ENCODE results near the gene PSMD9.

Gene PSMD9

GRCh38 chr12:121898287-121898686 is 9.7 kb downstream of the PSMD9 start:
- peaks cover 4% of the 10 kb centered on the region; the same call in 1 of the 2 replicates for H3F3A ChIP-seq (ENCODE audit: insufficient read depth, low read length)
- H3K4me3 ChIP-seq (ENCODE audit: low read depth, low read length, poor library complexity, severe bottlenecking): no peak overlapping the region
- H3K79me2 ChIP-seq (ENCODE audit: insufficient read depth, low read length): no peaks in the 10 kb centered on the region
- H4K20me1 ChIP-seq (ENCODE audit: insufficient read depth, low read length): no peaks in the 10 kb centered on the region
- H2AFZ ChIP-seq (ENCODE audit: low read length): no peak overlapping the region
- no peak overlapping the region for H3K9ac ChIP-seq (ENCODE audit: low read length)
- H3K27ac ChIP-seq (ENCODE audit: low read depth, low read length, poor library complexity, severe bottlenecking): no peak overlapping the region
- no peaks in the 10 kb centered on the region for H3K9me3 ChIP-seq (ENCODE audit: low read length)
- no peaks in the 10 kb centered on the region for H3K9me2 ChIP-seq (ENCODE audit: low read depth, low read length)
- H3K4me2 ChIP-seq (ENCODE audit: low read length): no peak overlapping the region
- H3K4me1 ChIP-seq (ENCODE audit: insufficient read depth, low read length, severe bottlenecking): peaks cover 14% of the 10 kb centered on the region
- peaks cover 76% of the 10 kb centered on the region for H3K36me3 ChIP-seq (ENCODE audit: insufficient read depth, low read length)
- TF ChIP-seq EZH2 (IDR thresholded peaks at IDR 0.05; ENCODE audit: borderline replicate concordance, low read length) (no peak), CTCF (IDR thresholded peaks at IDR 0.05; ENCODE audit: low read length) (no peak)
- no peaks in the 10 kb centered on the region for H3K27me3 ChIP-seq (ENCODE audit: insufficient read depth, low read length)

GRCh38 chr12:121899590-121899989 is 11.0 kb downstream of the PSMD9 start:
- Histone ChIP-seq H3K27me3 (ENCODE audit: insufficient read depth, low read length) (no peaks in the 10 kb centered on the region), H3K27ac (ENCODE audit: low read depth, low read length, poor library complexity, severe bottlenecking) (no peak overlapping the region), H3K9me3 (ENCODE audit: low read length) (no peaks in the 10 kb centered on the region), H3K4me3 (ENCODE audit: low read depth, low read length, poor library complexity, severe bottlenecking) (no peak overlapping the region), H2AFZ (ENCODE audit: low read length) (no peak overlapping the region), H3K79me2 (ENCODE audit: insufficient read depth, low read length) (no peaks in the 10 kb centered on the region), H3K9ac (ENCODE audit: low read length) (no peak overlapping the region), H3K9me2 (ENCODE audit: low read depth, low read length) (no peaks in the 10 kb centered on the region), H3K4me1 (ENCODE audit: insufficient read depth, low read length, severe bottlenecking) (peaks cover under 1% of the 10 kb centered on the region), H3F3A (ENCODE audit: insufficient read depth, low read length) (no peaks in the 10 kb centered on the region), H3K4me2 (ENCODE audit: low read length) (no peak overlapping the region), H4K20me1 (ENCODE audit: insufficient read depth, low read length) (no peaks in the 10 kb centered on the region), H3K36me3 (ENCODE audit: insufficient read depth, low read length) (peaks cover 83% of the 10 kb centered on the region)
- TF ChIP-seq CTCF (IDR thresholded peaks at IDR 0.05; ENCODE audit: low read length) (no peak), EZH2 (IDR thresholded peaks at IDR 0.05; ENCODE audit: borderline replicate concordance, low read length) (no peak)

- H4K20me1 ChIP-seq (ENCODE audit: insufficient read depth, low read length): no peaks in the 10 kb centered on the region
- no peaks in the 10 kb centered on the region for H3K4me1 ChIP-seq (ENCODE audit: insufficient read depth, low read length, severe bottlenecking)
- peaks cover 74% of the 10 kb centered on the region for H3K36me3 ChIP-seq (ENCODE audit: insufficient read depth, low read length)
- H3K27ac ChIP-seq (ENCODE audit: low read depth, low read length, poor library complexity, severe bottlenecking): no peak overlapping the region
- H3K9ac ChIP-seq (ENCODE audit: low read length): no peak overlapping the region
- no peak for TF ChIP-seq EZH2 (IDR thresholded peaks at IDR 0.05; ENCODE audit: borderline replicate concordance, low read length)
- TF ChIP-seq CTCF (IDR thresholded peaks at IDR 0.05; ENCODE audit: low read length): no peak
- H2AFZ ChIP-seq (ENCODE audit: low read length): no peak overlapping the region
- no peak overlapping the region for H3K4me3 ChIP-seq (ENCODE audit: low read depth, low read length, poor library complexity, severe bottlenecking)
- no peaks in the 10 kb centered on the region for H3K27me3 ChIP-seq (ENCODE audit: insufficient read depth, low read length)
- no peak overlapping the region for H3K4me2 ChIP-seq (ENCODE audit: low read length)
- H3K79me2 ChIP-seq (ENCODE audit: insufficient read depth, low read length): no peaks in the 10 kb centered on the region
- no peaks in the 10 kb centered on the region for H3K9me2 ChIP-seq (ENCODE audit: low read depth, low read length)
- H3K9me3 ChIP-seq (ENCODE audit: low read length): no peaks in the 10 kb centered on the region
- no peaks in the 10 kb centered on the region for H3F3A ChIP-seq (ENCODE audit: insufficient read depth, low read length)
Observed at GRCh38 chr12:121903202-121903601, 14.6 kb downstream of the PSMD9 start.
